PFSK-1 (cell line): Measurements from ENCODE around the gene MAB21L1.

Experiments
- POLR2AphosphoS5 ChIP-seq: IDR thresholded peaks from 2 replicates; pipeline ENCODE4 v1.6.1; 2012; ENCODE audit warnings: low read depth, mild to moderate bottlenecking, control low read depth, low read length, moderate library complexity
- SIN3A ChIP-seq: IDR thresholded peaks from 2 replicates; pipeline ENCODE4 v1.6.1; 2012; ENCODE audit warnings: mild to moderate bottlenecking, low read length, moderate library complexity, borderline replicate concordance; ENCODE audit not compliant: insufficient read depth
- TAF1 ChIP-seq: IDR thresholded peaks from 2 replicates; pipeline ENCODE4 v1.6.1; 2012; ENCODE audit warnings: low read length, control low read depth, borderline replicate concordance; ENCODE audit not compliant: insufficient read depth

DNA sequence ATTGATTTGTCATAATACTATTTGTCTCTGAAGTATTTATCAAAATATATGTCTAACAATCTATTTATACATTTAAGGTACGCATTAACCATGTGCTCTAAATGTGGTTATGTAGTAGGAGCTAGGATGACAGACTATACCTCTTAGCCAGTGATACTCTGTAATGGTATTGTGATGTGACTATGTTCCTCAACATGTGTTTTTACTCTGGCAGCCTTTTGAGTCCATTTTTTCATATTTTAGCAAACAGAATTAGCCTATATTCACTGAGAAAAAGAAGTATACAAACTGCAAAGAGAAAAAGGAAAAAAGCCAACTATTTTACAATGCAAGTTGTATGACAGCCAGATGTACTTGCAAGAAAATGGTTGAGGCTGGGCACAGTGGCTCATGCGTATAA is 26.7 kb downstream of the MAB21L1 start:
- TF ChIP-seq TAF1 (no peak), POLR2AphosphoS5 (no peak), SIN3A (no peak)
